WTC11 (cell line): ENCODE data around the gene BCL11A. TPM values are rescaled to one million over a fixed set of nuclear protein-coding genes. Genes with fewer than 3 reads are reported as not detected.
A peak's percentile ranks its signal among the peaks of the same experiment; 100 is the strongest.

Source experiments
- ATAC-seq: fragments of 200-7000 bp; cut with Tn5 transposase; 2 replicates; pipeline ENCODE4 v1.10.0; 2021; ENCODE audit warnings: mild to moderate bottlenecking, moderate library complexity
- CTCF ChIA-PET: fragments of 300-600 bp; sonication (Branson Sonifier 250); formaldehyde crosslinking; loops from one replicate; lab custom pipeline; 2021; ENCODE audit warnings: antibody characterized with exemption; lab: Charles Lee
- POLR2A ChIA-PET: fragments of 350-600 bp; sonication (Branson Sonifier 250); formaldehyde crosslinking; loops from one replicate; lab custom pipeline; 2021; ENCODE audit warnings: antibody characterized with exemption; lab: Charles Lee
- DNase-seq: peaks from one replicate; pipeline ENCODE4 v3.0.0; 2021; ENCODE audit warnings: low spot score
- H3K27ac Mint-ChIP-seq: 2 replicates; pipeline ENCODE4 v1.8.0; 2021; ENCODE audit warnings: mixed read lengths
- H3K27me3 Mint-ChIP-seq: 2 replicates; pipeline ENCODE4 v1.8.0; 2021; ENCODE audit warnings: low read depth, mild to moderate bottlenecking, moderate library complexity, mixed read lengths
- H3K36me3 Mint-ChIP-seq: 2 replicates; pipeline ENCODE4 v1.8.0; 2021; ENCODE audit warnings: mixed read lengths
- H3K4me1 Mint-ChIP-seq: 2 replicates; pipeline ENCODE4 v1.8.0; 2022; ENCODE audit warnings: mixed read lengths
- H3K4me3 Mint-ChIP-seq: 2 replicates; pipeline ENCODE4 v1.8.0; 2021; ENCODE audit warnings: mild to moderate bottlenecking, moderate library complexity, mixed read lengths
- H3K9me3 Mint-ChIP-seq: 2 replicates; pipeline ENCODE4 v1.8.0; 2021; ENCODE audit warnings: mixed read lengths
- ARID4B ChIP-seq: sonication (generic); formaldehyde crosslinking; IDR thresholded peaks from 2 replicates; pipeline ENCODE4 v1.8.0; 2023; ENCODE audit warnings: missing genetic modification reagents, mild to moderate bottlenecking, borderline replicate concordance
- ATF2 ChIP-seq: sonication (generic); formaldehyde crosslinking; IDR thresholded peaks from 2 replicates; pipeline ENCODE4 v1.8.1; 2022; ENCODE audit warnings: low read depth, missing genetic modification reagents, borderline replicate concordance
- ATF6 ChIP-seq: sonication (generic); formaldehyde crosslinking; IDR thresholded peaks from 2 replicates; pipeline ENCODE4 v1.8.1; 2023; ENCODE audit warnings: mild to moderate bottlenecking, missing genetic modification reagents
- CDX4 ChIP-seq: fragments of 250-450 bp; sonication (Bioruptor Pico); IDR thresholded peaks from 2 replicates; pipeline ENCODE4 v1.9.0; 2021; ENCODE audit warnings: moderate library complexity, mild to moderate bottlenecking, inconsistent platforms, borderline replicate concordance
- CREB1 ChIP-seq: sonication (generic); formaldehyde crosslinking; IDR thresholded peaks from 2 replicates; pipeline ENCODE4 v1.8.0; 2023; ENCODE audit warnings: mild to moderate bottlenecking, missing genetic modification reagents
- CTCF ChIP-seq: fragments of 200-600 bp; IDR thresholded peaks from 2 replicates; pipeline ENCODE4 v1.8.0; 2022; ENCODE audit warnings: antibody characterized with exemption
- E2F5 ChIP-seq: sonication (generic); formaldehyde crosslinking; IDR thresholded peaks from 2 replicates; pipeline ENCODE4 v1.8.1; 2022; ENCODE audit warnings: mild to moderate bottlenecking, moderate library complexity, missing genetic modification reagents
- HMGA2 ChIP-seq: fragments of 250-450 bp; sonication (Bioruptor Pico); IDR thresholded peaks from 2 replicates; pipeline ENCODE4 v1.4.0; 2021; ENCODE audit warnings: mild to moderate bottlenecking, moderate library complexity
- IRF1 ChIP-seq: sonication (generic); formaldehyde crosslinking; IDR thresholded peaks from 2 replicates; pipeline ENCODE4 v1.8.0; 2023; ENCODE audit warnings: missing genetic modification reagents
- NFYB ChIP-seq: sonication (generic); formaldehyde crosslinking; conservative IDR thresholded peaks from 2 replicates; pipeline ENCODE4 v1.8.0; 2022; ENCODE audit warnings: low read depth, missing genetic modification reagents
- SMAD4 ChIP-seq: sonication (generic); formaldehyde crosslinking; IDR thresholded peaks from 2 replicates; pipeline ENCODE4 v1.8.0; 2022; ENCODE audit warnings: mild to moderate bottlenecking, missing genetic modification reagents
- STAT6 ChIP-seq: sonication (generic); formaldehyde crosslinking; conservative IDR thresholded peaks from 2 replicates; pipeline ENCODE4 v1.8.1; 2023; ENCODE audit warnings: mild to moderate bottlenecking, low read depth, missing genetic modification reagents, moderate library complexity
- ZBTB43 ChIP-seq: sonication (generic); formaldehyde crosslinking; IDR thresholded peaks from 2 replicates; pipeline ENCODE4 v1.8.1; 2023; ENCODE audit warnings: mild to moderate bottlenecking, missing genetic modification reagents
- ZNF232 ChIP-seq: sonication (generic); formaldehyde crosslinking; IDR thresholded peaks from 2 replicates; pipeline ENCODE4 v1.8.0; 2022; ENCODE audit warnings: mild to moderate bottlenecking, missing genetic modification reagents
- ZNF281 ChIP-seq: sonication (generic); formaldehyde crosslinking; IDR thresholded peaks from 2 replicates; pipeline ENCODE4 v1.8.0; 2023; ENCODE audit warnings: mild to moderate bottlenecking, missing genetic modification reagents
- total RNA-seq: library from RNA; stranded (reverse); gene quantifications from 3 replicates; pipeline ENCODE4 v1.2.3, GENCODE V29; 2021

BCL11A gene
- total RNA-seq, 1 experiment from 2014 or later = 53.2 TPM

- peak overlapping the region; percentile 45 for H3K27ac Mint-ChIP-seq
- no peak for ATAC-seq
- TF ChIP-seq IRF1 (CRISPR knock-in tag) (no peak), STAT6 (CRISPR knock-in tag) (no peak), ATF2 (CRISPR knock-in tag) (no peak), ZNF281 (CRISPR knock-in tag) (no peak), HMGA2 (CRISPR knock-in tag) (no peak), ARID4B (CRISPR knock-in tag) (no peak), CDX4 (CRISPR knock-in tag) (no peak), SMAD4 (no peak), E2F5 (CRISPR knock-in tag) (no peak), ZNF232 (no peak), CTCF (no peak), ZBTB43 (CRISPR knock-in tag) (no peak), ATF6 (CRISPR knock-in tag) (no peak), CREB1 (CRISPR knock-in tag) (no peak), NFYB (CRISPR knock-in tag) (no peak)
Measured at GRCh38 chr2:60508339-60508917, 45.0 kb downstream of the BCL11A start.

More at GRCh38 chr2:60508339-60508917, 45.0 kb downstream of the BCL11A start:
- H3K36me3 Mint-ChIP-seq = no peaks in the 10 kb centered on the region
- ChIA-PET POLR2A (interaction anchor here (1.4 to 1.6 kb wide), 2 partner anchors 31 to 42 kb away, joined by 3 to 5 read pairs; no protein-coding TSS in a partner anchor), CTCF (interaction anchor here (0.8 to 2.5 kb wide), 4 partner anchors 11 to 69 kb away, joined by 3 to 20 read pairs (median 6); no protein-coding TSS in a partner anchor)
- H3K27me3 Mint-ChIP-seq = no peaks in the 10 kb centered on the region
- no peaks in the 10 kb centered on the region for H3K9me3 Mint-ChIP-seq
- DNase-seq = no peak
- no peak overlapping the region for H3K4me3 Mint-ChIP-seq
- peaks cover 94% of the 10 kb centered on the region for H3K4me1 Mint-ChIP-seq
